Fibroblast of skin of right biceps (primary cell): ENCODE data around the gene GFOD1.
"Not testable (repeated sequence)": the region's sequence is repeated elsewhere in the genome, so short reads cannot be mapped to it uniquely, and the experiment has no call there.

ENCODE experiments used
- DNase-seq: peaks from one replicate; pipeline ENCODE4 v3.0.0-alpha.2; 2013

Gene GFOD1

DNA sequence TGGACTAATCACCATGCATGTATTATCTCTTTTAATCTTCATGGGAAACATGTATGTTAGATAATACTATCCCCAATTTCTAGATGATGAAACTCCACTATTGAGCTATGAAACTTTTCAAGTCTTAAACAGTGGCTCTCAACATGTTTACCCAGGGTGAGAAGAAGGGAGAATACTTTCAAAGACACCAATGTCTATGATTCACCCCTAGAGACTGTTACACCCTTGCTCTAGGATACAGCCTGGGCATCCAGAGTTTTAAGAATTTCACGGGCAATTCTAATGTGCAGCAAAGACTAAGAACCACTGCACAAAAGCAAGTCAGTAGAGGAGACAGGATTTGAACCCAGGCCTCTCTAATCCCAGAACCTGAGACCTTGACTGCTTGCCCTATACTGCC lies 47.8 kb downstream of the GFOD1 start:
- no peak for DNase-seq

DNA sequence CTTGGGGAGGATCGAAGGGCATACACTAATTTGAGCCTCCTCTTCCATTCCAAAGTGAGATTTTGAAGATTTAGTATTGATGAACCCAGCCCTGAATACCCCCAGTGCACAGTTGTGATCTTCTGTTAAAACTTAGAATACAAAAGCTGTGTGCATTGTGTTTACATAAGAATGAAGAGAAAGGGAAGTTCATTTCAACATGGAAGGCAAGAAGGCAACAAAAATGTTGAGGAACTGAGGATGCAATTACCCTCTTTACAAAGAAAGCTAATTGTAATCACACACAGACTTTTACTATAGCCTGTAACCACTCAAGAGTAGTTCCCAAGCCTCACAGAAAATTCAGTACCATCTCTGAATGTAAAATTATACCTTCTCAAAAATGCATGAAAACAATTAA lies 49.3 kb downstream of the GFOD1 start:
- DNase-seq: no peak

DNA sequence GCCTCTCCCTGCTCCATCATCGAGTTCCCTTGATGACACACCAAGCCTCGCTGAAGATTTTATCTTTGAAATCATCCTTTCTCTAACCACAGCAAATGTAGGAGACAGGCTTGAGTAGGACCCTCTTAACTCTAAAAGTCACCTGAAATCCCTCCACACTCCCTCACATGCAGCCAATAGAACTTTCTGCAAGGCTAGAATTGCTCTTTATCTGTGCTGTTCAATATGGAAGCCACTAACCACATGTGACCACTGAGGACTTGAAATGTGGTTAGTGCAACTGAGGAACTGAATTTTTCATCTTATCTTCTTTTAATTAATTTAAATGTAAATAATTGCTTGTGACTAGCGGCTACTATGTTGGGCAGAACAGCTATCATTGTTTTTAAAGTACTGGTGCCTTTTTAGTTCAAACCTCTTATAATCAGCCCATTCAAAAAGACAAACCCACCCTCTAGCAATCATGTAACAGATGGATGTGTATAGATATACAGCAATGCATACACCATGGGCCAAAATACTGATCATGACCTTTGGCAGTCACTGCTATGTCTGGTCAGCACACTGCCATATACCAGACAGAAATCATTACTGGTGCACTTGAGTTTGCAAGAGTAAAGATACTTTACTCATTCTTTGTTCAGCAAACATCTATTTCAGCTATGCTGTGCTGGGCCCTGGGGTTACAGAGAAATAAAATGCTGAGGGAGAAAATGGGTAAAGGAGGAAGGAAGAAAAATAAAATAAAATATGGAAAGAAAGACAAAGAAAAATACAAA lies 50.0 kb downstream of the GFOD1 start:
- no peak for DNase-seq

DNA sequence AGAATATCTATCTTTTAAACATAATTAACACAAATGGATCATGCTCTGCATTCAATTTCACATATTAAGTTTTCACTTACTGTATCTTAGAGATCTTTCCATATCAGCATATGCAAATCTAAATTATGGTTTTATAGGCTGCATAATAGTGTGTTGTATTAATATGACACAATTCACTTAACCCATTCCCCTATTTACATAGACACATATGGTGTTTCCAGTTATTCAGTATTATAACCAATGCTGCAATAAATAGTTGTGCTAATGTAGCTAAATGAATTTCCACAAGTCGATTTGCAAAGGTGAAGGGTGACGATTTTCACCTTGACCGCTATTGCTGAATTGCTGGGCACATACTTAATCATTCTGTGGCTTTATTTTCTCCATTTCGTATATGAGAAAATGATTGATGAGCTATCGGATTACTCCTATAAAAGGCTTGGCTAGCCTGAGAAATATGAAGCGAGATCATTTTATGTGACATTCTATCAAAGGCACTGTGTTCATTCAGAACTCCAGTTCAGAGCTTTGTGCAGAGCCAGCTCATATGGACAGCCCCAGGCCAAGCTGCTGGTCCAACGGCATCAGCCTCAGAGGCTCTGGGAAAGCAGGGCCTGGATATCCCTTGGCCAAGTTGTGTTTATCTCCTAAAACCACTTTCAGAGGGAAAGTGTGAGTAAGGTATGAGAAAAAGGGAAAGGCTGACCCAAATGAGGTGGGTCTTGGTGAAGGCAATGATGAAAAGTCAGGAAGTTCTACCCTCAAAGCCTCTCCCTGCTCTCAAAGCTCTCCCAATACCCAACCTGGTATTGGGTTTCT lies 50.8 kb downstream of the GFOD1 start:
- no peak for DNase-seq

DNA sequence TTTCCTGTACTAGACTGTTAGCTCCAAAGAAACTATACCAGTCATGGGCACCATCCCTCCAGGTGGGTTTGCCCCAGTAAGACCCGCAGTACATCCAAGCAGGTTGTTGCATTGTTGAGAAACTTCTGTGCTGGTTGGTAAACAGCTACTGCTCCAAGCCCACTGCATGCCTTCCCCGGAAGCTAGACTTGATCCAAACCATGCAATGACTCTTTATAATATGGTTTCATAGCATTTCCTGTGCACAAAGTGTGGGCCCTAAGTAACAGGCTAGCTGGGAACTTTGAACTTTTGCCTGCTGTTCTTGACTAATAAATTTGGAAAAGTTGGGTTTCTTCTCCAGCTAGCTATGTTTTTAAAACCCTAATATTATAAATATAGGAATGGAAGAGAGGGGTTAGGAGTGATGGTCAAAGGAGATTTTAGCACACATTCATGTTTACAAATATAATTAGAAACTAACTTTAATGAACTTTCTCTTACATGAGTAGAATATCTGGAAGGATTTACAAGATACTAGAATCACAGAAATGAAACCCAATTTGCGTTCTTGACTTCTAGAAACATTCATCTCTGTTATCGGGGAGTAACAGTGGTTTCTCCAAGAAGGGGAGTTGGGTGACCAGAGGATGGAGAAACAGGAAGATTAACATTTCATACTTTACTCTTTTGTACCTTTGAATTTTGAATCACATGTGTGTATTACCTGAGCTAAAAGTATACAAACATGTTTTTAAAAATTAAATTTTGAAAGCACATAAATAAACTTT lies 51.7 kb downstream of the GFOD1 start:
- DNase-seq: no peak

DNA sequence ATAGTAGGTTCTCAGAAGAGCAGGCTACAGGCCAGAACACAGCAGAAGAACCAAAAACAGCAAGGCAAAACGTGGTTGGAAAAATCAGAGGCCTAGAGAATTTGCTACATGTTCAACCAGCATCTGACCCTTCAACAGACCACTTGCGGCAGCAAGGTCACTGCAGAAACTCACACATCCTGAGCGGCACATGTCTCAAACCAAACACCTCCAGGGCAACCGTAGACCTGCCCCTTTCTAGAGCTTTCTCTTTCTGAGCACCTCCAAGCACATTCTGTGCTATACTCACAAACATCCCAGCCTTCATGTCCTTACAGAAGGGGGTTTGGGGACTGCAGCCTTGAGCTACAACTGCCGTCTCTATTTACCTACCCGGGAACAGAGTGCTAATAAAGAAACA lies 52.6 kb downstream of the GFOD1 start:
- no peak for DNase-seq

DNA sequence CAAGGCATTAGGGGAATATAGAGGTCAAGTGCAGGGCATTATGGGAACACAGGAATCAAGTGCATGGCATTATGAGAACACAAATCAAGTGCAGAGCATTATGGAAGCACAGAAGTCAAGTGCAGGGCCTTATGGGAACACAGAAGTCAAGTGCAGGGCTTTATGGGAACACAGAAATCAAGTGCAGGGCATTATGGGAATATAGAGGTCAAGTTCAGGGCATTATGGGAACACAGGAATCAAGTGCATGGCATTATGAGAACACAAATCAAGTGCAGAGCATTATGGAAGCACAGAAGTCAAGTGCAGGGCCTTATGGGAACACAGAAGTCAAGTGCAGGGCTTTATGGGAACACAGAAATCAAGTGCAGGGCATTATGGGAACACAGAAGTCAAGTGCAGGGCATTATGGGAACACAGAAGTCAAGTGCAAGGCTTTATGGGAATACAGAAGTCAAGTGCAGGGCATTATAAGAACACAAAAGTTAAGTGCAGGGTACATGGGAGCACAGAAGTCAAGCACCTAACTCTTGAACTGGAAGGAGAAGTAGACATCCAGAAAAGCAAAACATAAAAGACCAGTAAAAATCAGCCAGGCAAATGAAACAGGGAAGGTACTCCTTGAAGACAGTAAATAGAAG lies 53.1 kb downstream of the GFOD1 start:
- not testable (repeated sequence) for DNase-seq

DNA sequence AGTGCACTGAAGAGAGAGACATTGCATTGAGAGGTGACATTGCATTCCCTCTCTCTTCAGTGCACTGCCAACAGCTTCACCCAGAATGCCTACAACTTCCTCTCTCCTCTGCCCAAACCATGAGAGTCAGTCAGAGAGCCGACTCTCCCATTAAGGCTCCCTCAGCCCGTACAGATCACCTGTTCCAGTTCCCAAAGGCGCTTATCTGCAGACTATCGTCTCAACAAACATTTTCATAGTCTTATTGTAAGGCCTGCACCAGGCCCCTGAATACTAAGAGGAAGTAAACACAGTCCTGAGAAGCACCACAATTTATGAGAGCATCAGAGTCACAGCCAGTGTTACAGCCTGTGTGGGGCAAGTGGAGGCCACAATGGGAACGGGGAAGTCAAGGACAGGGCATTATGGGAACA lies 53.7 kb downstream of the GFOD1 start:
- DNase-seq: no peak

DNA sequence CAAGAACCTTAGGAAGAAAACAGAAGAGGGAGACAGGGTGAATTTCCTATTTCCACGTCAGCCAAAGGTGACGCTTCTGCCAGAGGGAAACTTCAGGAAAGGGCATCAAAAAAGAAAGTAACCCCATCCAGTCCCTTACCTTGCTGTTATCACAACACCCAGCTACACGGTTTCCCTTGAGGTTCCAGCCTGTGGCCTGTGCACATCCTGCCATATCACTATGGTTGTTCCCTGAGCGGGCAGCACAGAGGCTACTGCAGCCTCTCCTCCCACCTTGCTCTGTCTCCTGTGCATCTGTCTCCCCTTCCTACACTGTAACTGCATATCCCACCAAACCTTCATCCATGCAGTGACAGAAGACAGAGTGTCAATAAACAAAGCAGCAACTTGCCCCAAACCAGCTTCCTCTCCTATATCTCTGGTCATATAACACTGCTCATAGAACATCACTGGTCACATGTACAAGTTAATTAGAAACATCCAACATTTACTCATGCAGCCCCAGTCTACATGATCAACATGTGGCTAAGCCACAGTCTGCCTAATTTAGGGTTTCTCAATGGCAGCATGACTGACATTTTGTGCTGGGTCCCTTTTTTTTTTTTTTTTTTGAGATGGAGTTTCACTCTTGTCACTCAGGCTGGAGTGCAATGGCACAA lies 54.7 kb downstream of the GFOD1 start:
- no peak for DNase-seq

DNA sequence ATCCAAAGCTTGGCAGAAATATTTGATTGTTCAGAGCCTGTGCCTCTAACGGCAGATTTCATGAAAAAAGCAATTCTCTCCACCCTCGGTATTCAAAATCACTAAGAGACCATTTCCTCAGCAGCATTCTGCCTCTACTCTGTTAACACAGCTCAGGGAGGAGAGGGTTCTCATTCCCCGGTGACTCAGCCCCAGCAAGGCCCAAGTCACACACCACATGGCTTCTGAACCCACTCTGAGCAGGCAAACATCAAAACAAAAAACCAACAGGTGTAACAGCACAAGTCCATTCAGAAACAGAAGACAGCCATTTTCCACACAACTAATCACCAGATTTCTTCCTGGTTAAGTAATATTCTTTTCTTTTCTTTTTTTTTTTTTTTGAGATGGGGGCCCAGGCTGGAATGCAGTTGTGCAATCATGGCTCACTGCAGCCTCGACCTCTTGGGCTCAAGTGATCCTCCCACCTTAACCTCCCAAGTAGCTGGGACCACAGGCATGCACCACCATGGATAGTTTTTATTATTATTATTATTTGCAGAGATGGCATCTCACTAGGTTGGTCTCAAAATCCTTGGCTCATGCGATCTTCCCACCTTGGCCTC lies 55.4 kb downstream of the GFOD1 start:
- DNase-seq: no peak

DNA sequence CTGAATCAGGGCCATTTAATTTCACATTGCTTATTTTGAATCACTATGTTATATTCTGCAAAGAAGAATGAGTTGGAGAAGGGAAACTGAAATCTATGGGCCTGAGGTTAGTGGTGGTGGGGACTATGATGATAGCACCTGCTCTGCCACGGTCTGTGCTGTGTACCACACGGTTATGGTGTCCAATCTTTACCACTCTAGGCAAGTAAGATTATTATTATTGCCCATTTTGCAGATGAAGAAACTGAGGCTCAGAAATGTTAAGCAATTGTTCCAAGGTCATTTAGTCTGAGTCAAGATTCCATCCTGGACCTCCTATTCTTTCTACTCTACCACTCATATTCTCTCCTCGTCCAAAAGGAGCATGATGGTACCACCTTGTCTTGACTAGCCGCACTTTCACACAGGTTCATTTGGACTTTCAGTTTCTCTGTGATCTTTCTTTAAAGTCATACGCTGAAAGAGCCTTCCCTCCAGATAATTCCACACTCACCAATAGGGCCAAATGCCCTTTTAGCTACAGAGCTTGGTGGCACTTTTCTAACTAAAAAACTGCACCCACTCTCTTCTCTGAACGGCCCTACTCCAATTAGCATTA lies 56.2 kb downstream of the GFOD1 start:
- DNase-seq: no peak

DNA sequence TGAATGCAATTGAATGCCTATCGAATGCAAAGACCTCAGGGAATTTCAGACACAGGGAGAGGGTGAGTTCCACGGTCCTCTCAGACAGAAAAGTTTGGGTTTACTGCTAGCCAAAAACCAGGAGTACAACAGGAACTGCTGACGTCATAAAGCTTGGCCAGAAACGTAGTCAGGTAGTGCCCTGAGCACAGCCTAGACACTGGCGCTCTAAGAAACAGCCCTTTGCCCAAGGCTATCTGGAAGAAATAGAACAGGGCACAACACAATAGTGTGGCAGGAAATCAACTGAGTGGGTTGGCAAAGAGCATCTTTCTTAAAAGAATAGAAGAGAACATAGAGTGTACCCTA lies 58.0 kb downstream of the GFOD1 start:
- DNase-seq: no peak

DNA sequence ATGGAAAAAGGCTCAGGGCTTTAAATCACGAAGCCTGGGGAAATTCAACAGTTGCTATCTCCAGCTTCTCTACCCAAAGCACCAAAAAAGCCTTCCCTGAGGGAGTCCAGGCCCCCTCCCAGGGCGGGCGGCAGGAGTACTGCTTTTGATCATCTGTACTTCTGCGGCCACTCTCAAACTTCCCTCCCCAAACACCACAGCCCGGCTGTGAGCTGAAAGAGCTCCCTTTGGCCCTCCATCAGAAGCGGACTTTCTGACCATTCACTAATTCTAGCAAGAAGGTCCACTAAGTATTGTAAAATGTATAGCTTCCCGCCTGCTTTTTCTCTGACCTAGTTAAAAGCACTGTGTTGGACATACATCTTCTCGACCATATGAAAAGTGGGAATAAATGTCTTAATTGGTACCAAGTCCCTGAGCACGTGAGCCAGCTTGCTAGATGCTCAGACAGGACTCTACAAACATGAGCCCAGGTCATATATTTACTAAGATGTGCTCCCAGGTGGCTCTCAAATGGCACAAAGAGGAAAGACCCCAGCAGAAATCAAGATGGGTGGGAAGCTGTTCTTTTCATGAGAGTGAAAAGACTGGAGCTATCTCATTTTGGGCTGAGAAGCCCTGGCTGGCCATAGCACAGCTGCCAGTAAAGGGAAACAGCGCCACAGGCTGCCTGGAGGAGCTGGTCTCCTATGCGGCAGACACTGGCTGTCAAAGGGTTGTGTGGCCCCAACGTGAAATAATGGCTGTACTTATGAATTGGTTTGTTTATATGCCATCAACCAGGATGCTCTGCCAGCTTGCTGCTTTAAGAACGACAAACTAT lies 58.6 kb downstream of the GFOD1 start:
- no peak for DNase-seq

DNA sequence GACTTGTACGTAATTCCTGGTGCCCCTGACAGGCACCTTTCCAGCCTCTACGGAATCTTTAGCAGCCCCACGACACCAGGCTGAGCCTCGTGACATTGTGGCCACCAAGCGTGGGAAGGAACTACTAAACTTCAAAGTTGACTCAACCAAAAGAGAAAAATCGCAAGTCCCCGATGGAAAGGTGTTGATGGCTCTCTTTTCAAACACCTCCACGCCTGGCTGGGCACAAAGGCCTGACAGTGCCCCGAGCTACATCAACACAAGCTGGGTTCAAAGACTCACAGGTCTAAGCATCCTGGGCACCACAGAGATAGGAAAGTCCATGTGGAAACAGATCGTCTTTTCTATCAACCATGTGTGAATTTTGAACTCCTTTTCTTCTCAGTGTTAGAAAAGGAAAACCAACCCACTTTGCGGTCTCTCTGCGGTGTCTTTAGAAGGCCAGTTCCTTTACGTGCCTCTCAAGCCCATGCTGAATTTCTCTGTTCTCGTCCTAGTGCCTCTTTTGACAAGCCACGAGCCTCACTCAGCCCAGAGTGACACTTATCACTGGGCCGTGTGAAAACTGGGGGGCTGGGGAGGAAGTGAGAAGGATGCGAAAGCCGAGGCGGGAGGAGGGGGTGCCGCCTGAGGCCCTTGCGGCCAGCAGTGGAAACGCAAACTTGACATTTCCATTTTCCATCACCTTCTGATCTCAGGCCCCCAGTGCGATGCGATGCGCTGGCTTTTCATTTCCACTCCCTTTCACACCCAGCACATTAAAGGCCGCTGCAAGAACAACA lies 59.4 kb downstream of the GFOD1 start:
- DNase-seq: no peak

DNA sequence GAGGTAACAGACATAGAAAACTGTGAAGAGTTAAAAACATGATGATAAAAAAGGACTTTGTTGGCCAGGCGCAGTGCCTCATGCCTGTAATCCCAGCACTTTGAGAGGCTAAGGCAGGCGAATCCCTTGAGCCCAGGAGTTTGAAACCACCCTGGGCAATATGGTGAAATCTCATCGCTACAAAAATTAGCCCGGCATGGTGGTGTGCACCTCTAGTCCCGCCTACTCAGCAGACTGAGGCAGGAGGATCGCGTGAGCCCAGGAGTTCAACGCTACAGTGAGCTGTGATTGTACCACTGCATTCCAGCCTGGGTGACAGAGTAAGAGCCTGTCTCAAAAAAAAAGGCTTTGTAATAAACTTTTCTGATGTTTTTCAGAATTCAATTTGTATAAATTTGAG lies 60.1 kb downstream of the GFOD1 start:
- no peak for DNase-seq

DNA sequence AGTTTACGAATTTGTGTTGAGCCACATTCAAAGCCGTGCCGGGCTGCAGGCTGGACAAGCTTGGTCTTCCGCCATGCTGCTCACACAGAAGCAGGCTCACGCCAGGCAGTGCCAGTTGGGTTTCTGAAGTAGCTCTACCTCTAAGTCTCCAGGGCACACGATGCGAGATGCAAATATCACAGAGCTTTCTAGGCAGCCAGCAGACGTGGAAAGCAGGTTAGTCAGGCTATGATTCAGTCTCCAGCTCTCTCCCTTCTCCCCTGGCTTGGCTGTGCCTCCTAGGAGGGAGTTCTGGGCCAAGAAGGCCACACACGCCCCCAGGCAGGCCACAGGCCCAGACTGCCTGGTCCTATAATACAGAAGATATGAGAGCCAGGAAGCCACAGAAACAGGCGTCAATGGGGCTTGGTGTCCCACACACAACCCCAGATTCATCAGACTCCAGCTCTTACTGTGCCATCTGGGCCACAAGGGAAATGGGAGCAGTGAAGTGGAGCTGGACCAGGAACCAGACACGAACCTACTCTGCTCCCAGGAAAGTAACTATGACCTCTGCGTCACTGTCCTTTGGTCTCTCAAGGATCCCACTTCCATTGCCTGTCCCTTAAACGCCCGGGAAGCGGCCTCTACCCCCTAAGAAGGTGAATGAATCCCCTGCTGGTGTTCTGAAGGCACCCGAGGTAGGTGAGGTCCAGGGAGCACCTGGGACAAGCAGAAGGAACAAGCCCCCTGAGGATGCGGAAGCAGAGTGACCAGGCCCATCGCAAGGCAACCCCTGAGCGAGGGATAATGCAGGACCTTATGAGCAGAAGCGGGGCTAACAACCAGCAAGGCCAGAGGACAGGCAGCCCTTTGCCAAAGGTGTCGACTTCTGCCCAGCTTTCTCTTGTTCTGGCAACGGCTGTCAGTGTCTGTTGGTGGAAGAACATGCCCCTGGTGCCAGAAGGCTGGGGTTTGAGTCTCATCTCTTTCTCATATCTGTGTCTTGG lies 61.2 kb downstream of the GFOD1 start:
- peak; percentile 54 for DNase-seq

DNA sequence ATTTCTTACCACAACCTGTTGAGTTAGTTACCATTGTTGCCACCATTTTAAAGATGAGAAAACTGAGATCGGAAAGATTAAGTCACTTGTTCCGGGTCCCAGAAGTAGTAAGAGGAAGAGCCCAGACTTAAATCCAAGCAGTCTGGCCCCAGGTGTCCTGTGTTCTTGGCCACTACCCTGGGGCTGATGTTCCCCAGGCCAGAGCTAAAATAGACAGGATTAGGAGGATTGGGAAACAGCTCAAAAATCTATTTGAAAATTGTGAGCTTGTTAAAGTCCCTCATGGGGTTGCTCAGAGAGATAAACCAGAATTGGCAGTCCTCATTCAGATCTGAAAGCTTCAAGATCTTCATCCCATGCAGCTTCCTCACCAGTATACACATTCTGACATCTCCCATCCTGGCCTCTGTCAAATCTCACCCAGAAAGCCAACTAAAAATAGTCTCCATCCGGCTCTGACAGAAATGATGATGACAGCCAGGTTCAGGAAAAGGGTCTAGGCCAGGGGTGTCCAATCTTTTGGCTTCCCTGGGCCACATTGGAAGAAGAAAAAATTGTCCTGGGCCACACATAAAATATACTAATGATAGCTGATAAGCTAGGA lies 62.0 kb downstream of the GFOD1 start:
- no peak for DNase-seq

DNA sequence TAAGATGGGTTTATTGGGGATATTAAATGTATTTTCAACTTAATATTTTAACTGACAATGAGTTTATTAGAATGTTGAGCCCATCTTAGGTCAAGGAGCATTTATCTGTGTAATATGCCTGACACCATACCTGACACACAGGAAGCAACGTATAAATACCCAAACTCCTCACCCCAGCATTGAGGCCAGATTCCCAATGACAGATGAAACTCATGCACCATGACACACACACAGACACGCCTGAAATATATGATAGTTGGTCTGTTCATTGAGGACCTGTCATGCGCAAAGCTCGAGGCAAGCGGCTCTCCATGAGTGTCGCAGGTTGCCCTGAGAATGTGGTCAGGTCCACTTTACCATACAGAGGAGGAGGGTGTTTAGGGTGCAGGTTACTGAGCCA lies 64.1 kb downstream of the GFOD1 start:
- no peak for DNase-seq
